Stimulated activated CD8-positive, alpha-beta memory T cell treated with anti-CD3 and anti-CD28 coated beads, Interleukin-2, amount 100 ng/mL, for 48 hours (primary cell): ENCODE results near the gene KPNA4.
A peak's percentile ranks its signal among the peaks of the same experiment; 100 is the strongest.
"Not testable (repeated sequence)": the region's sequence is repeated elsewhere in the genome, so short reads cannot be mapped to it uniquely, and the experiment has no call there.

Experiments used
- DNase-seq, 2 donors: peaks; one replicate each; pipeline ENCODE4 v3.0.0-alpha.2; 2020; ENCODE audit warnings: low read depth in 2 of 2

The KPNA4 gene

GRCh38 chr3:160565442-160566403 is at the start of gene KPNA4:
KPNA4 (minus strand) TSS chr3:160565571; CDS start chr3:160565282, 289 bp downstream.
- peak; percentile 91 to 95 for DNase-seq

- no peak for DNase-seq
These were observed 48.3 kb upstream of the KPNA4 start for GRCh38 chr3:160613661-160614060.

- no peak for DNase-seq
These were observed 47.2 kb upstream of the KPNA4 start for GRCh38 chr3:160612386-160613075.

- no peak for DNase-seq
These were observed 45.8 kb upstream of the KPNA4 start for GRCh38 chr3:160611141-160611540.

- no peak for DNase-seq
These were observed 43.5 kb upstream of the KPNA4 start for GRCh38 chr3:160608870-160609269.

- DNase-seq, result no peak
These were observed 42.5 kb upstream of the KPNA4 start for GRCh38 chr3:160607826-160608225.

- no peak for DNase-seq
These were observed 39.9 kb upstream of the KPNA4 start for GRCh38 chr3:160605315-160605714.

GRCh38 chr3:160603845-160604244 is 38.5 kb upstream of the KPNA4 start:
- not testable (repeated sequence) for DNase-seq

- no peak for DNase-seq
These were observed 36.9 kb upstream of the KPNA4 start for GRCh38 chr3:160602259-160602658.

- DNase-seq, result no peak
These were observed 35.9 kb upstream of the KPNA4 start for GRCh38 chr3:160601288-160601687.

- no peak for DNase-seq
These were observed 33.5 kb upstream of the KPNA4 start for GRCh38 chr3:160598865-160599264.

- no peak for DNase-seq
These were observed 22.7 kb upstream of the KPNA4 start for GRCh38 chr3:160588023-160588422.

GRCh38 chr3:160587105-160587504 is 21.7 kb upstream of the KPNA4 start:
- DNase-seq, result no peak

GRCh38 chr3:160586679-160587078 is 21.3 kb upstream of the KPNA4 start:
- DNase-seq, result no peak

- DNase-seq, result no peak
These were observed 18.1 kb upstream of the KPNA4 start for GRCh38 chr3:160583451-160583850.

GRCh38 chr3:160580938-160581337 is 15.6 kb upstream of the KPNA4 start:
- DNase-seq, result no peak

- no peak for DNase-seq
These were observed 12.3 kb upstream of the KPNA4 start for GRCh38 chr3:160577556-160578195.

GRCh38 chr3:160577093-160577492 is 11.7 kb upstream of the KPNA4 start:
- no peak for DNase-seq

- no peak for DNase-seq
These were observed 11.2 kb upstream of the KPNA4 start for GRCh38 chr3:160576621-160577020.

- no peak for DNase-seq
These were observed 10.2 kb upstream of the KPNA4 start for GRCh38 chr3:160575589-160575988.

- DNase-seq, result no peak
These were observed 9.3 kb upstream of the KPNA4 start for GRCh38 chr3:160574636-160575035.

- DNase-seq, result not testable (repeated sequence)
These were observed 8.7 kb upstream of the KPNA4 start for GRCh38 chr3:160573955-160574525.
